GM12878 (cell line): ENCODE data around the gene GSG1L. TPM values are rescaled to one million over a fixed set of nuclear protein-coding genes. Genes with fewer than 3 reads are reported as not detected.

ENCODE experiments used
- ATAC-seq: fragments of 200-7000 bp; cut with Tn5 transposase; 3 replicates; pipeline ENCODE4 v1.9.1; 2020; ENCODE audit warnings: mild to moderate bottlenecking, moderate library complexity
- BruUV-seq: library from RNA; stranded (reverse); fragments of 400-500 nt; replicated peaks from 2 replicates; lab custom pipeline; 2021; lab: Mats Ljungman, UMichigan
- CTCF ChIA-PET: fragments of 300-600 bp; sonication (Branson Sonifier 250); formaldehyde crosslinking; extraction: SDS; loops from one replicate; lab custom pipeline; 2021; ENCODE audit warnings: inconsistent platforms; lab: Yijun Ruan, JAX
- POLR2A ChIA-PET: fragments of 350-600 bp; formaldehyde crosslinking; extraction: SDS; loops from one replicate; lab custom pipeline; 2021; ENCODE audit warnings: inconsistent platforms; lab: Charles Lee
- RAD21 ChIA-PET: fragments of 300-600 bp; sonication (Branson Sonifier 250); formaldehyde crosslinking; loops from one replicate; lab custom pipeline; 2023; ENCODE audit warnings: antibody characterized with exemption; ENCODE audit not compliant: unreplicated experiment; lab: Charles Lee
- SMC1A ChIA-PET: fragments of 300-600 bp; sonication (Branson Sonifier 250); formaldehyde crosslinking; loops from one replicate; lab custom pipeline; 2023; ENCODE audit not compliant: unreplicated experiment, uncharacterized antibody; lab: Charles Lee
- DNase-seq: peaks from one replicate; pipeline ENCODE4 v3.0.0-alpha.2; 2011; ENCODE audit warnings: low read depth, low spot score
- FAIRE-seq: peaks from 3 replicates; lab custom pipeline; 2011; peaks lifted over from hg19 to GRCh38; lab: Jason Lieb, UNC
- H2AFZ ChIP-seq: 2 replicates; pipeline ENCODE4 v1.6.0; 2011; ENCODE audit warnings: low read depth, low read length, control low read depth; ENCODE audit not compliant: control insufficient read depth
- H3K27ac ChIP-seq: 2 replicates; pipeline ENCODE4 v1.5.1; 2011; ENCODE audit warnings: control low read depth; ENCODE audit not compliant: control insufficient read depth, insufficient read depth
- H3K27me3 ChIP-seq, 2 experiments: replicated peaks in 1 of 2; 2 replicates each; pipeline versions ENCODE4 v1.6.0 to v1.6.1; 2011; ENCODE audit warnings: low read length in 1 of 2; ENCODE audit not compliant: control insufficient read depth in 2 of 2, insufficient read depth in 2 of 2
- H3K36me3 ChIP-seq, 2 experiments: 2 replicates each; pipeline ENCODE4 v1.5.1; 2011; ENCODE audit warnings: low read length in 1 of 2; ENCODE audit not compliant: control insufficient read depth in 2 of 2, insufficient read depth in 2 of 2
- H3K4me1 ChIP-seq: 2 replicates; pipeline ENCODE4 v1.6.1; 2011; ENCODE audit warnings: mild to moderate bottlenecking, low read length, moderate library complexity, mixed read lengths; ENCODE audit not compliant: control insufficient read depth, insufficient read depth
- H3K4me2 ChIP-seq: 2 replicates; pipeline ENCODE4 v1.6.0; 2011; ENCODE audit warnings: control low read depth; ENCODE audit not compliant: control insufficient read depth, insufficient read depth
- H3K4me3 ChIP-seq: fragments of 200-600 bp; sonication (generic); 2 replicates; pipeline ENCODE4 v1.5.1; 2016
- H3K79me2 ChIP-seq: 2 replicates; pipeline ENCODE4 v1.6.0; 2011; ENCODE audit warnings: low read length; ENCODE audit not compliant: control insufficient read depth, insufficient read depth
- H3K9ac ChIP-seq: 2 replicates; pipeline ENCODE4 v1.8.0; 2011; ENCODE audit warnings: low read length, control low read depth, mixed read lengths; ENCODE audit not compliant: control insufficient read depth, insufficient read depth
- H3K9me3 ChIP-seq: replicated peaks from 3 replicates; pipeline ENCODE4 v1.5.1; 2011; ENCODE audit warnings: mild to moderate bottlenecking, low read length; ENCODE audit not compliant: control insufficient read depth, insufficient read depth
- H4K20me1 ChIP-seq: 2 replicates; pipeline ENCODE4 v1.6.0; 2011; ENCODE audit not compliant: control insufficient read depth, insufficient read depth
- ATF7 ChIP-seq: fragments of 450-650 bp; IDR thresholded peaks from 2 replicates; pipeline ENCODE4 v1.6.1; 2016; ENCODE audit warnings: low read depth, mild to moderate bottlenecking
- JUND ChIP-seq: IDR thresholded peaks from 2 replicates; pipeline ENCODE4 v1.6.1; 2012; ENCODE audit warnings: low read depth, mild to moderate bottlenecking, low read length, improper control_type of control experiment, moderate library complexity
- MLLT1 ChIP-seq: fragments of 450-650 bp; IDR thresholded peaks from 2 replicates; pipeline ENCODE4 v1.6.1; 2016; ENCODE audit warnings: mild to moderate bottlenecking
- PRDM15 ChIP-seq: fragments of 450-650 bp; formaldehyde crosslinking; IDR thresholded peaks from 2 replicates; pipeline ENCODE4 v1.4.0; 2020; ENCODE audit warnings: mild to moderate bottlenecking, moderate library complexity
- STAT1 ChIP-seq: fragments of 450-650 bp; conservative IDR thresholded peaks from 2 replicates; pipeline ENCODE4 v1.6.1; 2014; ENCODE audit warnings: antibody characterized with exemption, mild to moderate bottlenecking
- TAF1 ChIP-seq: IDR thresholded peaks from 2 replicates; pipeline ENCODE4 v1.6.1; 2011; ENCODE audit warnings: mild to moderate bottlenecking, low read depth, low read length, borderline replicate concordance
- TCF3 ChIP-seq: IDR thresholded peaks from 2 replicates; pipeline ENCODE4 v1.6.1; 2012; ENCODE audit warnings: low read depth, mild to moderate bottlenecking, low read length, borderline replicate concordance; ENCODE audit not compliant: insufficient read depth
- USF2 ChIP-seq: IDR thresholded peaks from 2 replicates; pipeline ENCODE4 v1.6.1; 2011; ENCODE audit warnings: low read depth, low read length, improper control_type of control experiment, borderline replicate concordance
- ZBED1 ChIP-seq: IDR thresholded peaks from 2 replicates; pipeline ENCODE4 v1.6.1; 2016; ENCODE audit warnings: borderline replicate concordance
- ZBTB11 ChIP-seq: fragments of 450-650 bp; formaldehyde crosslinking; IDR thresholded peaks from 2 replicates; pipeline ENCODE4 v1.5.0; 2022; ENCODE audit warnings: mild to moderate bottlenecking, missing genetic modification characterization
- ZNF274 ChIP-seq: IDR thresholded peaks from one replicate; pipeline ENCODE4 v1.8.0; 2011; ENCODE audit not compliant: insufficient read length, insufficient read depth
- ZNF384 ChIP-seq: IDR thresholded peaks from 2 replicates; pipeline ENCODE4 v1.6.1; 2012; ENCODE audit warnings: low read depth, mild to moderate bottlenecking, low read length, improper control_type of control experiment, borderline replicate concordance
- ZSCAN29 ChIP-seq: fragments of 450-650 bp; IDR thresholded peaks from 2 replicates; pipeline ENCODE4 v1.6.1; 2017; ENCODE audit warnings: mild to moderate bottlenecking, moderate library complexity
- WGBS: methylation state at CpG from one replicate; pipeline ENCODE4 v1.1.6; 2016; ENCODE audit warnings: low lambda C conversion rate; ENCODE audit not compliant: insufficient replicate concordance, insufficient coverage; ENCODE audit errors: missing lambda C conversion rate; 5-methylcytosine and 5-hydroxymethylcytosine counted together
- in situ Hi-C: fragments of 300-500 bp; cut with MboI; formaldehyde crosslinking; loops from 9 replicates; pipeline ENCODE4 v1.14.3; 2018; ENCODE audit warnings: mixed read lengths
- intact Hi-C: fragments of 100-400 bp; cut with micrococcal nuclease; formaldehyde crosslinking; loops from one replicate; pipeline ENCODE4 v1.14.2; 2022; ENCODE audit not compliant: unreplicated experiment
- polyA plus RNA-seq, 11 experiments: library from polyadenylated mRNA; depleted of rRNA in 4 of 11; unstranded in 6 of 11; stranded (reverse) in 5 of 11; fragments of >200 nt; fragmentation: Nextera tagmentation in 4 of 11; fragmentation: Illumina TruSeq in 1 of 11; extraction: Ambion mirVana in 4 of 11; extraction: Trizol in 1 of 11; gene quantifications; 1 replicate in 1 of 11; 2 replicates in 10 of 11; pipeline versions ENCODE4 v1.2.1 to v1.2.3, GENCODE V29; 2011 to 2016; ENCODE audit warnings: inconsistent platforms in 2 of 11, missing spikeins in 2 of 11, low read depth in 1 of 11
- total RNA-seq, 4 experiments: library from RNA; depleted of rRNA in 3 of 4; stranded (reverse); fragments of >200 nt in 3 of 4; fragmentation: Illumina TruSeq in 1 of 4; extraction: Trizol in 1 of 4; gene quantifications; 2 replicates each; pipeline versions ENCODE4 v1.2.1 to v1.2.3, GENCODE V29; 2013 to 2021

The GSG1L gene
- total and polyA plus RNA-seq, 10 of the 15 experiments (the other 5 are each of a cell fraction or from before 2014, with no cell fraction given), result not detected

- TF ChIP-seq ZBTB11 (no peak), MLLT1 (no peak)
Observed at GRCh38 chr16:28085389-28086171, 22.1 kb upstream of the GSG1L start (continued).

- RAD21 ChIA-PET, result no interaction called here
- intact Hi-C loops (no loop called here), in situ Hi-C loops (no loop called here)
- Histone ChIP-seq H3K4me1 (no peaks in the 10 kb centered on the region), H3K4me3 (no peak overlapping the region), H3K27me3 (no peaks in the 10 kb centered on the region), H3K27ac (no peak overlapping the region), H3K9ac (no peak overlapping the region), H3K4me2 (no peak overlapping the region), H3K36me3 (no peaks in the 10 kb centered on the region), H3K79me2 (no peaks in the 10 kb centered on the region), H4K20me1 (no peaks in the 10 kb centered on the region), H3K9me3 (no peaks in the 10 kb centered on the region), H2AFZ (no peak overlapping the region)
- FAIRE-seq, result no peak
- WGBS, result 49% methylated on average over 6 of the region's 6 CpGs
- SMC1A ChIA-PET, result no interaction called here
- POLR2A ChIA-PET, result no interaction called here
- DNase-seq, result no peak
- CTCF ChIA-PET, result no interaction called here
- BruUV-seq, result no TSS peak
- no peak for ATAC-seq
- TF ChIP-seq JUND, result no peak
- no peak for TF ChIP-seq TCF3
- no peak for TF ChIP-seq ZNF384
- TF ChIP-seq USF2, result no peak
- TF ChIP-seq TAF1, result no peak
- no peak for TF ChIP-seq ATF7
- TF ChIP-seq ZNF274, result no peak
- TF ChIP-seq PRDM15 (CRISPR knock-in tag), result no peak
- no peak for TF ChIP-seq ZBED1
- no peak for TF ChIP-seq STAT1
- TF ChIP-seq ZSCAN29, result no peak
Observed at GRCh38 chr16:28084209-28084608, 20.7 kb upstream of the GSG1L start.
